GM18507 (cell line): Measurements from ENCODE around the gene UNC13D.
"Not testable (repeated sequence)": the region's sequence is repeated elsewhere in the genome, so short reads cannot be mapped to it uniquely, and the experiment has no call there.

Experiments used
- DNase-seq: peaks from one replicate; pipeline ENCODE4 v3.0.0; 2011; ENCODE audit warnings: low read depth; ENCODE audit not compliant: insufficient read length; ENCODE audit errors: extremely low spot score
- FAIRE-seq: peaks from 2 replicates; lab custom pipeline; 2011; peaks lifted over from hg19 to GRCh38; lab: Jason Lieb, UNC

The UNC13D gene

GRCh38 chr17:75854101-75854748 lies 10.0 kb upstream of the UNC13D start:
- no peak for FAIRE-seq
- DNase-seq, result no peak

DNA sequence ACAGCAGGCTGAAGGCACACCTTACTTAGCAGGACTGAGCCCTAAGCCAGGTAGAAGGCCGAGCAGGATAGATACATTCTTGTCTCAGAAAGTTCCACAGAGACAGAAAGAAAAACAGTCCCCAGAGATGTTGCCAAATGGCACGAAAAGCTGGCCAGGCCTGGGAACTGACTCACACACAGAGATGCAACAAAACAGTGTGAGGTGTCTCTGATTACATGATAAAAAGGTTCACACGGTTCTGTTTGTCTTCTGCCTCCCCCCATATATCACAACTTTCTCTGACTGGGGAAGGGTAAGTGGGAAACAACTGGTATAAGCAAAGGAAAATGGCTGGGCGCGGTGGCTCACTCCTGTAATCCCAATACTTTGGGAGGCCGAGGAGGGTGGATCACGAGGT lies 9.2 kb upstream of the UNC13D start:
- no peak for FAIRE-seq
- DNase-seq, result no peak

GRCh38 chr17:75851693-75851991 lies 7.4 kb upstream of the UNC13D start:
- FAIRE-seq, DNase-seq: not testable (repeated sequence)

DNA sequence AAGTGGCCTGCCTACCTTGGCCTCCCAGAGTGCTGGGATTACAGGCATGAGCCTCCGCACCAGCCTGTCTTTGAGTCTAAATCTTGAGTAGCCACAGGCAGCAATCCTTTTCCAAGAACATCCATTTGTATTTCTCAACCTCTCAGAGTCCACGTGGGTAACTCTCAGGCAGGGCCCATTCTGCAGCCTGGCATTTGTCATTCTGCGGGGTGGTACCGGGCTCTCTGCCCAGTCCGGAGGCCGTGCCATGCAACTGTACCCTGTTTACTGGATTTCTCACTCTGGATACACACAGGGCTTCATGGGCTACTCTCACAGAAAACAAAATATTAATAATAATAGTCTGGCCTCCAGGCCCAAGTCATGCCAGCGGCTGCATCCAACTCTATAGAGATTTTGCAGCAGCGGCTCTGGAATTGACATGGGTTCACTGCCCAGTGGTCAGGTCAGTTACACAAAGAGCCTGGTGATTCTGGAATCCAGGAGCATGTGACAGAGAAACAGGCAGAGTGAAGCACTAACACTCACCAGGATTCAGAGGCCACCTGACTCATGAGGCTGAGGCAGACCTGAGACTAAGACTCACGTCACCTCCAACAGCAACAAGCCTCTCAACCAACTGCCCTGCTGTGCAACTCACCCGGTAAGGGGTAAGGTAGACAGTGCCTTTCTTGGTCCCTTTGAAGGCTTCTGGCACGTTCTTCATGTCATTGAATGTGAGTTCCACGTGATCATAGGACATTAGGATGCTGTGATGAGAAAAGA lies 6.9 kb upstream of the UNC13D start:
- FAIRE-seq (no peak), DNase-seq (no peak)

GRCh38 chr17:75849724-75850123 lies 5.5 kb upstream of the UNC13D start:
- FAIRE-seq (no peak), DNase-seq (no peak)

DNA sequence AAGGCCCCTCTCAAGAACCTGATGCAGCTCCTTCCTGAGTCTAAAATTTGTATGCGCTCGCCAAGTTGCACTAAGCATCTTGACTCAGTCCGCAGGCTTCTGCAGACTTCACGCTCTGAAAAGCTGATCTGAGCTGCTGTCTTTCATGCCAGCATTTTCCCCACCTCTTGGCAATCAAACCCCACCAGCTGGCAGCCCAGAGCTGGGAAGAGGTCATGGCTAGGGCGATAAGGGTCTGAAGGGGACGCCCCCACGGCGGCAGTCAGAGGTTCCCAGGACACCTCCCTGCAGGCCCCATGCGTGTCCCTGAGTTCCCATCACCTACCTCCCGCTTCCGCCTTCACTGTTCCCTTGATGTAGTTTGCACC lies 5.1 kb upstream of the UNC13D start:
- no peak for DNase-seq
- no peak for FAIRE-seq

- peak; percentile 69 for FAIRE-seq
- DNase-seq, result no peak
Measured at GRCh38 chr17:75848523-75849278, 4.5 kb upstream of the UNC13D start.

GRCh38 chr17:75847614-75848522 lies 3.7 kb upstream of the UNC13D start:
- FAIRE-seq (no peak), DNase-seq (no peak)

- no peak for FAIRE-seq
- no peak for DNase-seq
Measured at GRCh38 chr17:75846692-75847613, 2.7 kb upstream of the UNC13D start.

GRCh38 chr17:75845933-75846691 lies 1.9 kb upstream of the UNC13D start:
- DNase-seq (no peak), FAIRE-seq (no peak)

DNA sequence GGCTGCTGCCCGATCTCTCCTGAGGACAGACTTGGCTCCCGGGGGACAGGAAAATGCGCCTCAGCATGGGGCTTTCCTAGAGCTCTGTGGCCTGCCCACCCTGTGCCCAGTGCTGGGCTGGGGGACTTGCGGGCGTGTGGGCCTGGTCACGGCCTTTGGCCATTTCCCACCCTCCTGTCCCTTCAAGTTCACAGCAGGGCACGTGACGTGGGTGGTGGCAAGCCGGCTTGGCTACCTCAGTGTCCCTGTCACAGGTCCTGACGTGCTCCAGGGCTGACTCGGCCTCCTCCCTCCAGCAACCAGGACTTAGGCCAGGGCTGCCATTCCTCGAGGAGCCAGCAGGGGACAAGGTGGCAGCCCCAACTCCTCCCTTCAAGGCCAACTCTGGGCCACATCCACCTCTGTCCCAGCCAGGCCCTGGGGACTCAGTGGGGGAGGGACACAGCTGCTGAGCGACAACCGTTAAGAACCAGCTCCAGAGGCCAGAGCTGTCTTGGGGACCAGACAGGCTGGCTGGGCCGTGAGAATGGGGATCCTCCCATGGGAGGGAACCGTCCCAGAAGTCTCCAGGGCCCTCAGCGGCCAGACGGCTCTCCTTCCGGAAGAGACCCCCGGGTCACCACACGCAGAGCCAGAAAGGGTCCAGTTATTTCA lies 981 bp upstream of the UNC13D start:
- DNase-seq (peak; percentile 89), FAIRE-seq (peak; percentile 91)

- DNase-seq (no peak), FAIRE-seq (no peak)
Measured at GRCh38 chr17:75844530-75845057, 390 bp upstream of the UNC13D start.

DNA sequence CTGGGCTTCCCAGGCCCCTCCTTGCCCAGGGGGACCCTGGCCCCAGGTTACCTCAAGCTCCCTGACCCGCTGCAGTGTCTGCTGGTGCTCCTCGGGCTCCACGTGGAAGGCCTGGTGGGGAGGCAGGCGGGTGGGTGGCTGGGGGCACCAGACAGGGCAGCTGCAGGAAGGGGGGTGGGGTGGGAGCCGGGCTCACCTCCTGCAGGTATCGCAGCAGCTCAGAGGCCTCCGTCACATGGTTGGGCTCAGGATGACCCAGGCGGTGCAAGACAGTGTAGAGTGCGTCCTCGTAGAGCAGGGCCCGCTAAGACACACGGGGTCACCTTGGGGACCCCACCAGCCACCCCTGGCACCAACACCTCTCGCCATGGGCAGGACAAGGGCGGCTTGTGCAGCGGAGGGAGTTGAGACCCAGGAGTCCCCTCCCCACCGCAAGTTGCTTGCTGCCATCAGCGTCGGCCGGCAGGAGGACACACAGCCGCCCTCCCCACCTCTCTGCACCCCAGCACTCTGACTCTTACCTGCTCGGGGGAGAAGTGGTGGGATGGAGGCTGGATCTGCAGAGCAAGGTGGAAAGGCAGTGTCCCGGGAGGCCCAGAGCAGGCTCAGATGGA lies 1.1 kb downstream of the UNC13D start:
- no peak for DNase-seq
- FAIRE-seq, result no peak

- no peak for FAIRE-seq
- DNase-seq, result no peak
Measured at GRCh38 chr17:75842411-75842810, 1.8 kb downstream of the UNC13D start.

DNA sequence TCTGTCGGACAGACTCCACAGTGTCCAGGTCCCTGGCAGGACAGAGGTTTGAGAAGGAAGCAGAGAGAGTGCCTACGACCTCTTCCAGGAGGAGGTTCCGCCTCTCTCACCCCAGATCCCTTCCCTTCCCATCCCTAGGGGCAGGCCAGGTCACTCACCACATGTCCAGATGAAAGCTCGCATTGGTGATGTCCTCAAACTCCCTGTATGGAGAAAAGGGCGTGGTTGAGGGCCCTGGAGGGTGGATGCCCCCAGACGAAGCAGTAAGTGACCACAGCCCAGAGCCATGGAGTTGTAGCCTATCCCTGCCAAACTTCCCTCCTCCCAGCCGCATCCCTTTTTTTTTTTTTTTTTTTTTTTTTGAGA lies 3.4 kb downstream of the UNC13D start:
- DNase-seq, result no peak
- FAIRE-seq, result no peak

- DNase-seq (no peak), FAIRE-seq (no peak)
Measured at GRCh38 chr17:75839942-75840798, 4.0 kb downstream of the UNC13D start.
